ENCODE data around the gene NFIA. TPM values are rescaled to one million over a fixed set of nuclear protein-coding genes. Genes with fewer than 3 reads are reported as not detected.

The NFIA gene
- total RNA-seq, 6 donors from 2014 or later = 33.5 to 94.3 (median 44.9) TPM

DNA sequence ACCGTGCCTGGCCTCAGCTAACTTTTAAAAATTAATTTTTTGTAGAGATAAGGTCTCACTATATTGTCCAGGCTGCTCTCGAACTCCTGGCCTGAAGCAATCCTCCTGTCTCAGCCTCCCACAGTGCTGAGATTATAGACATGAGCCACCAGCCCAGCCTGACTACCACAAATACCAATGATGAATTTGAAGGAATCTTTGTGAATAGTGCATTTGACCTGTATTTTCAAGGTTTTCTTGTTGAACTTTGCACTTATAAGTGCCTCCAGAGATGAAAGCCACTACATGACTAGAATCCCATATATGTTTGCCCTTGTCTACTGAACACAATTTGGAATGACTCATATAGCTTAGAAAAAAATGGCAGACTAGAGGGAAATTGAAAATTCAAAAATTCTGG, 297.3 kb downstream of the NFIA start:
- ATAC-seq (ENCODE audit: low FRiP score in 2 of 2) (no peak), DNase-seq (no peak)
- Histone ChIP-seq H3K9me3 (no peaks in the 10 kb centered on the region), H3K4me1 (no peaks in the 10 kb centered on the region), H3K27me3 (no peaks in the 10 kb centered on the region), H3K4me3 (no peak overlapping the region), H3K36me3 (peaks cover 0 to 15% (median 2%) of the 10 kb centered on the region in 4 donors), H3K27ac (no peak overlapping the region)
- TF ChIP-seq EP300 (IDR thresholded peaks at IDR 0.05) = no peak
- TF ChIP-seq, protein P1, sequence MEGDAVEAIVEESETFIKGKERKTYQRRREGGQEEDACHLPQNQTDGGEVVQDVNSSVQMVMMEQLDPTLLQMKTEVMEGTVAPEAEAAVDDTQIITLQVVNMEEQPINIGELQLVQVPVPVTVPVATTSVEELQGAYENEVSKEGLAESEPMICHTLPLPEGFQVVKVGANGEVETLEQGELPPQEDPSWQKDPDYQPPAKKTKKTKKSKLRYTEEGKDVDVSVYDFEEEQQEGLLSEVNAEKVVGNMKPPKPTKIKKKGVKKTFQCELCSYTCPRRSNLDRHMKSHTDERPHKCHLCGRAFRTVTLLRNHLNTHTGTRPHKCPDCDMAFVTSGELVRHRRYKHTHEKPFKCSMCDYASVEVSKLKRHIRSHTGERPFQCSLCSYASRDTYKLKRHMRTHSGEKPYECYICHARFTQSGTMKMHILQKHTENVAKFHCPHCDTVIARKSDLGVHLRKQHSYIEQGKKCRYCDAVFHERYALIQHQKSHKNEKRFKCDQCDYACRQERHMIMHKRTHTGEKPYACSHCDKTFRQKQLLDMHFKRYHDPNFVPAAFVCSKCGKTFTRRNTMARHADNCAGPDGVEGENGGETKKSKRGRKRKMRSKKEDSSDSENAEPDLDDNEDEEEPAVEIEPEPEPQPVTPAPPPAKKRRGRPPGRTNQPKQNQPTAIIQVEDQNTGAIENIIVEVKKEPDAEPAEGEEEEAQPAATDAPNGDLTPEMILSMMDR (IDR thresholded peaks at IDR 0.05) = no peak
- no peak for TF ChIP-seq POLR2AphosphoS5 (IDR thresholded peaks at IDR 0.05)
- TF ChIP-seq POLR2A (IDR thresholded peaks at IDR 0.05) = no peak
- WGBS, 2 donors = 87 to 93% methylated on average over 2 of the region's 2 CpGs

DNA sequence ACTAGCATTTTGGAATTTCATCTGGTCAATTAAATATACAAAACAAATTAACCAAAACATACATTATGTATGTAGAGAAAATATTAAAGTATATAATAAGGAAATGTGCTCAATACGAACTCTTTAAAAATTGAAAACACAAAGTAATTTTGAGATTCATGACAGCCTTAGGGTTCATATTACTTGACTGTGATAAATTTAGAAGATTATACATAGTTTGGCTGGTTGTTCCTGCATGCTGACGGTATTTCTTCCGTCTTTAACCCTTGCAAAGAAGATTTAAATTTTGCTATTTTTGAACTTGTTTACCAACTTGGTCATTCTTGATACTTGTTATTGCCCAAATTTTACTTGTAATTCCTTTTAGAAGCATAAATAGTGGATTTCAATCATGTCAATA, 298.2 kb downstream of the NFIA start:
- Histone ChIP-seq H3K27me3 (no peaks in the 10 kb centered on the region), H3K36me3 (peaks cover 0 to 15% (median 2%) of the 10 kb centered on the region in 4 donors), H3K27ac (no peak overlapping the region), H3K4me1 (no peaks in the 10 kb centered on the region), H3K4me3 (no peak overlapping the region), H3K9me3 (no peaks in the 10 kb centered on the region)
- DNase-seq (no peak), ATAC-seq (ENCODE audit: low FRiP score in 2 of 2) (no peak)
- WGBS, 2 donors = 87 to 88% methylated on average over 3 of the region's 3 CpGs
- TF ChIP-seq EP300 (IDR thresholded peaks at IDR 0.05) (no peak), POLR2A (IDR thresholded peaks at IDR 0.05) (no peak), POLR2AphosphoS5 (IDR thresholded peaks at IDR 0.05) (no peak)
- TF ChIP-seq, protein P1 (IDR thresholded peaks at IDR 0.05) = no peak

DNA sequence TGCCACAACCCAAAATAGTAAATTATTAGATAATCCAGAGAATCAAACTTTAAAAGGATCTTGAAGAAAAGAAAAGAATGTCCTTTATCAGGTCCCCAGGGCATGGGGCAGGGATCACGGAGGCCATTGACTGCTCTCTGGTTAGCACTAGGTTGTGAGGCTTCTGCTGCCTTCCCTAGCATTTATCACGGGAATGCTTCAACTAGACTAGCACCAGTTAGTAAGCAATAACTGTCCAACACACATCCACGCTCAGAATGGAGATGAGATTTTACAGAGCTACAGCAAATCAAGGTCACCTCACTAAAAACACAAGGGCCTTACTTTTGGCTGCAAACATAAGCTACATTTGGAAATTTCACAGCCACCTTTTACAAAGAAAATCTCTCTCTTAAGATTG, 304.0 kb downstream of the NFIA start:
- peaks cover 0 to 26% (median 2%) of the 10 kb centered on the region in 4 donors for H3K36me3 ChIP-seq
- WGBS, 2 donors = 91 to 93% methylated on average over 3 of the region's 3 CpGs
- TF ChIP-seq EP300 (IDR thresholded peaks at IDR 0.05) (no peak), POLR2A (IDR thresholded peaks at IDR 0.05) (no peak), POLR2AphosphoS5 (IDR thresholded peaks at IDR 0.05) (no peak)
- TF ChIP-seq, protein P1 (IDR thresholded peaks at IDR 0.05) = no peak
- no peak overlapping the region for H3K27ac ChIP-seq
- ATAC-seq (ENCODE audit: low FRiP score in 2 of 2) = no peak
- peaks cover 0 to 6% (median 2%) of the 10 kb centered on the region in 4 donors for H3K9me3 ChIP-seq
- no peak for DNase-seq
- no peaks in the 10 kb centered on the region for H3K4me1 ChIP-seq
- H3K27me3 ChIP-seq = no peaks in the 10 kb centered on the region
- H3K4me3 ChIP-seq = no peak overlapping the region

DNA sequence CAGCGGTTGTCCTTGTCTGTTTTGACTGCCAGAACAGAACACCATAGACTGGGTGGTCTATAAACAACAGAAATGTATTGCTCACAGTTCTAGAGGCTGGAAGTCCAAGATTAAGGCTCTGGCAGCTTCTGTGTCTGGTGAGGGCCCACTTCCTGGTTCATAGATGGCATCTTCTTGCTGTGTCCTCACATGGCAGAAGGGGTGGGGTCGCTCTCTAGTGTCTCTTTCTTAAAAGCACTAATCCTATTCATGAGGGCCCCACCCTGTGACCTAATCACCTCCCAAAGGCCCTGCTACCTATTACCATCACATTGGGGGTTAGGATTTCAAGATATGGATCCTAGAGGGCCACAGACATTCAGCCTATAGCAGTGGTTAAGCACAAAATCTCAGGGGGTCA, 304.4 kb downstream of the NFIA start:
- no peaks in the 10 kb centered on the region for H3K4me1 ChIP-seq
- TF ChIP-seq POLR2AphosphoS5 (IDR thresholded peaks at IDR 0.05) (no peak), EP300 (IDR thresholded peaks at IDR 0.05) (no peak), POLR2A (IDR thresholded peaks at IDR 0.05) (no peak)
- TF ChIP-seq, protein P1 (IDR thresholded peaks at IDR 0.05) = no peak
- peaks cover 0 to 26% (median 2%) of the 10 kb centered on the region in 4 donors for H3K36me3 ChIP-seq
- H3K27me3 ChIP-seq = no peaks in the 10 kb centered on the region
- peaks cover 0 to 6% (median 2%) of the 10 kb centered on the region in 4 donors for H3K9me3 ChIP-seq
- DNase-seq (no peak), ATAC-seq (ENCODE audit: low FRiP score in 2 of 2) (no peak)
- 97 to 100% methylated on average over 2 of the region's 2 CpGs for WGBS, 2 donors
- no peak overlapping the region for H3K4me3 ChIP-seq
- no peak overlapping the region for H3K27ac ChIP-seq

DNA sequence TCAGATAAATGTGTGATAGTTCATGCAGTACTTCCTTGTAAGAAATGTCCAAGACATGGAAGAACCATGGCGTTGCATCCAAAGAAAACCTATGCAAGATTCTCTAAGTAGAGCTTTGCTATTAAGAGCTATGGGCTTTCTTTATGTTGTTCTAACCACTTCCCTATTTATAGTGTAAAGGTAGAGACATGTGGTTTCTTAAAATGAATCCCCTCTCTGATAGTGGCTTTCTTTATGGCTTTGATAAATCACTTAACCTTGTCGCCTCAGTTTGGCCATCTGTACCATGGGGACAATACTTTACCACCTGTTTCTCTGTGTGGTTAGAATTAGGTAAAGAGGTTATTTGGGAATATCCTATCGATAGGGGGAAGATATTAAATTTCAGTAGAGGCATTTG, 305.5 kb downstream of the NFIA start:
- no peak for TF ChIP-seq POLR2AphosphoS5 (IDR thresholded peaks at IDR 0.05)
- no peak for TF ChIP-seq POLR2A (IDR thresholded peaks at IDR 0.05)
- TF ChIP-seq, protein P1 (IDR thresholded peaks at IDR 0.05) = no peak
- no peak for TF ChIP-seq EP300 (IDR thresholded peaks at IDR 0.05)
- no peak overlapping the region for H3K4me3 ChIP-seq
- ATAC-seq (ENCODE audit: low FRiP score in 2 of 2) = no peak
- H3K4me1 ChIP-seq = no peaks in the 10 kb centered on the region
- 87 to 90% methylated on average over 3 of the region's 3 CpGs for WGBS, 2 donors
- peaks cover 0 to 26% (median 2%) of the 10 kb centered on the region in 4 donors for H3K36me3 ChIP-seq
- H3K27ac ChIP-seq = no peak overlapping the region
- H3K27me3 ChIP-seq = no peaks in the 10 kb centered on the region
- no peak for DNase-seq
- H3K9me3 ChIP-seq = peaks cover 0 to 6% (median 2%) of the 10 kb centered on the region in 4 donors

All from upper lobe of left lung (tissue), 6 donors.